Left lobe of liver (tissue), 2 donors: ENCODE measurements around the gene TCP11. TPM values are rescaled to one million over a fixed set of nuclear protein-coding genes. Genes with fewer than 3 reads are reported as not detected.
A peak's percentile ranks its signal among the peaks of the same experiment; 100 is the strongest.

Experiments used
- ATAC-seq: fragments of 200-7000 bp; cut with Tn5 transposase; one replicate; pipeline ENCODE4 v1.9.1; 2020; ENCODE audit warnings: mild to moderate bottlenecking, moderate library complexity
- DNase-seq: peaks from one replicate; pipeline ENCODE4 v3.0.0-alpha.2; 2020; ENCODE audit warnings: low spot score
- total RNA-seq: library from RNA; stranded (reverse); gene quantifications from one replicate; pipeline ENCODE4 v1.2.1, GENCODE V29; 2021
- donor health status: DM: no; HTN: no; CAD: no; lungs with moderate emphysema.
- donor health status: DM: no; HTN: yes; CAD: no.

TCP11 gene
- total RNA-seq, 1 donor from 2014 or later, result not detected

- ATAC-seq (no peak), DNase-seq (peak; percentile 32)
These were observed 57.6 kb downstream of the TCP11 start for GRCh38 chr6:35083507-35083906.

GRCh38 chr6:35082733-35083403 lies 58.3 kb downstream of the TCP11 start:
- DNase-seq (peak; percentile 35), ATAC-seq (no peak)

DNA sequence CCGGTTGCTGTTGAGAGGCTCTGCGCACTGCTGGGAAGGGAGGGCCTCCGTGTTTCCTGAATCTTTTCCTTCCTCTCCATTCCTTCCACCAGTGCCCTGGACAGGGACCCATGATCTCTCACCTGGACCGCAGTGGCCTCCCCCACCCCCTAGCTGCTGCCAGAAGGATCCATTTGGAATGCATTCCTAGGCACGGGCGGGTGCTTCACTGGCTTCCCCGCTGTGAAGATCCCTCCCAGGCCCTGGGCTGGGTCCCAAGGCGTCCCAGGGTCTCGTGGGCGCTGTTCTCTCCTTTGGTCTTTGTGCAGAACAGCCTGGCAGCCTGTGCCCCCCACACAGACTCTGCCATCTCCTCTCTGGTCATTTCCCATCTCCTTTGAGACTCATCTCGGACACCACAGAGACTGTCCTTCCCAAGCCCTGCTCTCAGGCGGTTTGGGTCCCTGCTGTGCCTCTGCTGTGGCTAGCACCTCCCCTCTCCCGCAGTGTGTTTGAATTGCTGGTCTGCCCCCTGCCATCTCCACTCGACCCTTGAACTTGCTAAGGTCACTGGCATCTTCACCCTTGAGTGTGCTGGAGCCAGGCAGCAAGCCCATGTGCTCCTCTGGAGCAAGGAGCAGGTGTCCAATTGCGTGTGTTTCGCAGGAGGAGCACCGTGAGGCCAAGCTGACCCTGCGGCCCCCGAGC lies 59.0 kb downstream of the TCP11 start:
- DNase-seq (peak; percentile 44), ATAC-seq (no peak)

DNA sequence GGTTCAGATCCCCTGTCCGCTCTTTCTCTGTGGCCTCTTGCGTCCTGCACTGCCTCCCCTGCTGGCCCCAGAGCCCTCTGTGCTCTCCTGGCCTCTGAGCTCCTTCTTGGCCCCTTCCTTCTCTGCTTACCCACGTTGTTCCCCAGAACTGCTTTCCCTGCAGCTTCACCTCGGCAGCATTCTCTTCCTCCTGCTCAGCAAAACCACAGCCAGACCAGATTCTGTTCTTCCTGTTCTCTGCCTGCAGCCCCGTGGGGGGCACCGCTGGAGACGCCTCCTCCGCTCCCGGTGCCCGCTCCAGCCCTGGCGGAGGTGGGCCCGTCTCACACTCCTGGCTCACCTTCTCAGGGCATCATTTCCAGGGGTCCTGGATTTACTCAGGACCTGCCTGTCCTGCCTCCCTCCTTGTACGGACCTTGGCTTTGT lies 59.7 kb downstream of the TCP11 start:
- ATAC-seq, result peak; percentile 20
- no peak for DNase-seq

GRCh38 chr6:35080821-35081425 lies 60.2 kb downstream of the TCP11 start:
- peak; percentile 45 for DNase-seq
- no peak for ATAC-seq

- no peak for ATAC-seq
- DNase-seq, result peak; percentile 21
These were observed 61.0 kb downstream of the TCP11 start for GRCh38 chr6:35080016-35080680.

DNA sequence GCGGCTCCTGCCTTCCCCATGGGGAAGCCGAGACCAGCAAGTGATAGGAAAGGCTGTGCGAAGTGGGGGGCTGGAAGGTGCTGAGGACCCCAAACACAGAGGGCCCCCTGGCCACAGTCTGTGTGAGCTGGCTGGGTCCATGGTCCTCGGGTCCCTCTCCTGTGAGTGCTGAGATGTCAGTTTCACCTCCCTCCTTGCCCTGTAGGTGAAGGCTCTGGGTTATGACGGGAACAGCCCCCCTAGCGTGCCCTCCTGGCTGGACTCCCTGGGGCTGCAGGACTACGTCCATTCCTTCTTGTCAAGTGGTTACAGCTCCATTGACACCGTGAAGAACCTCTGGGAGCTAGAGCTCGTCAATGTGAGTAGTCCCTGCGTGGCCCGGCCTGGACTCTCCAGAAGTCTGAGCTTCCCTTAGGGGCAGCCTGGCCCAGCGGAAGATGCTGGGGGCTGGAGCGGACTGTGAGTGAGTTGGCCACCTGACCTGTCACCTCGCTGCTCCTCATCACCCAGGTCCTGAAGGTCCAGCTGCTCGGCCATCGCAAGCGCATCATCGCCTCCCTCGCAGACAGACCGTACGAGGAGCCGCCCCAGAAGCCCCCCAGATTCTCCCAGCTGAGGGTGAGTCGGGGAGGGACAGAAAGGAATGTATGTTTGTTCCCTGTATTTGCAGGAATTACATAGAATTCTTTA lies 61.7 kb downstream of the TCP11 start:
- no peak for DNase-seq
- ATAC-seq, result no peak

GRCh38 chr6:35078896-35079295 lies 62.2 kb downstream of the TCP11 start:
- DNase-seq, result no peak

DNA sequence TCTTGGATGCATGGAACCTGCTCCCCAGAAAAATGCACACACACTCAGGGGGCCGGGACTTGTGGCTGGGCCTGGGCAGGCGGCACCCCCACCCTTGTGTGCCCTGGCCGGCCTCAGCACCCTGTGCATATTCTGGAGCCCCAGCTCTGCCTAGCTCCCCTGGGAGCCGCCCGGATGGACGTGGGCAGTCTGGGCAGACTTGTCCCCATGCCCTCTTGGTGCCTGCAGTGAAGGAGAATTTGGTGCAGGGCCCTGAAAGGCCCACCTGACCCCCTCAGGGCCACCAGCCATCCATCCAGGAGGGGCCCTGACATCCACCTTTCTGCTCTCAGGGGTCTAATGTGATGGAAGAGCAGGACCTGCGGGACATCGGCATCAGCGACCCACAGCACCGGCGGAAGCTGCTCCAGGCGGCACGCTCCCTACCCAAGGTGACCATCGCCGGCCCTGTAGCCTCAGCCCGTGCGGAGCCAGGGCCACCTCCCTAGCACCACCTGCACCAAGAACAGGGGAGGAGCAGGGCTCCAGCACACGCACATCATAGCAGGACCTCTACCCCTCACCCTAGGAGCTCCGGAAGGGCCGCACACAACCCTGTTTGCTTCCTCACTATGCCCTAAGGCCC lies 62.8 kb downstream of the TCP11 start:
- DNase-seq (no peak), ATAC-seq (no peak)

More at GRCh38 chr6:35078896-35079295, 62.2 kb downstream of the TCP11 start:
- ATAC-seq, result no peak

DNA sequence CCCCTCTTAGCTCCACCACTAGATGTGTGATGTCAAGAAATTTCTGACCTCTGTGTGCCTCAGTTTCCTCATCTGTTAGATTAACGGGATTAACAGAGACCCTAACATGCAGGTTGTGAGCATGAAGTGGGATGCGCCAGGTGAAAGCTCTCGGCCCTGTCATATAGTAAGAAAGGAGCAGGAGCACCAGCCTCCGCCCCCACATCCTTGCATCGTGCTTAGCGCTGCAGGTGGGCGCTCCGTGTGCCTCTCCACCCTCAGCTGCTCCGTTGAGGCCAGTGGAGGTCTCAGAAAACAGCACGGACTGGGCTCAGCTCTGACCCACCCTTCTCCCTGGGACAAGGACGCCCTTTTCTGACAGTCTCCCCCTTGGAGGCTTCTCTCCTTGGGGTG lies 63.4 kb downstream of the TCP11 start:
- no peak for DNase-seq
- ATAC-seq, result no peak

- ATAC-seq, result no peak
- DNase-seq, result no peak
These were observed 64.0 kb downstream of the TCP11 start for GRCh38 chr6:35076997-35077712.

- DNase-seq, result no peak
- ATAC-seq, result no peak
These were observed 67.2 kb downstream of the TCP11 start for GRCh38 chr6:35073766-35074471.

DNA sequence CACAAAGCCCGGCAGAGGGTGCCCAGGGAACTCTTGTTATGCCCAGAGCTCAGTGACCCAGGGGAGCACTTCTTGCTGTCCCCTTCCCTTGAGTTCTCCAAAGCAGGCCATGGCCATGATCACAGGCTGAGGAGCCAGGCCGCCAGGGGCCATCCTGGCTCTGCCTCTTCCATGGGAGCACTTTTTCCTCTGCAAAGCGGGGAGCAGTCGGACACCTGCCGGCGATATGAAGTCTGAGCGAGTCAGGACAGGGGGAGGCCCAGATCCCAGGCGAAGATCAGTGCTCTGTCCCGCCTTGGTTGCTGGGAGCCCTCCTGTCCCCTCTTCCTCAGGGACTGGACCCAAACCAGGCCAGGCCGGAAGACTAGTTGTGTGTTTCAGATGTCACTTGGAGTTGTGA lies 67.9 kb downstream of the TCP11 start:
- ATAC-seq (no peak), DNase-seq (no peak)

DNA sequence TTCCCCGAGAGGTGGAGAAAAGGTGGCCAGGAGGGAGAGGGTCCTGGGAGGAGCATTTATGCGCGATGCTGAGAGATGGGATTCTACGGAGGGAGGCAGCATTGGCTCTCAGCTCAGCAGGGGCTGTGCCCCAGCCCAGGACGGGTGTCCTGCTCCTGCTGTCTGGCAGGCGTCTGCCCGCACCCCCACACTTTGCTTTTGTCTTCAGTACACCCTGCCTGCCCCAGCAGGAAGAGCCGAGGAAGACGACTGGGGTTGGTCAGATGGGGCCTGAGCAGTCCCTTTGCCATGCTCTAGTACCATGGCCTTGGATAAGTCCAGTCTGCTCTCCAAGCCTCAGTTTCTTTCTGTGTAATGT lies 68.5 kb downstream of the TCP11 start:
- DNase-seq (no peak), ATAC-seq (no peak)

DNA sequence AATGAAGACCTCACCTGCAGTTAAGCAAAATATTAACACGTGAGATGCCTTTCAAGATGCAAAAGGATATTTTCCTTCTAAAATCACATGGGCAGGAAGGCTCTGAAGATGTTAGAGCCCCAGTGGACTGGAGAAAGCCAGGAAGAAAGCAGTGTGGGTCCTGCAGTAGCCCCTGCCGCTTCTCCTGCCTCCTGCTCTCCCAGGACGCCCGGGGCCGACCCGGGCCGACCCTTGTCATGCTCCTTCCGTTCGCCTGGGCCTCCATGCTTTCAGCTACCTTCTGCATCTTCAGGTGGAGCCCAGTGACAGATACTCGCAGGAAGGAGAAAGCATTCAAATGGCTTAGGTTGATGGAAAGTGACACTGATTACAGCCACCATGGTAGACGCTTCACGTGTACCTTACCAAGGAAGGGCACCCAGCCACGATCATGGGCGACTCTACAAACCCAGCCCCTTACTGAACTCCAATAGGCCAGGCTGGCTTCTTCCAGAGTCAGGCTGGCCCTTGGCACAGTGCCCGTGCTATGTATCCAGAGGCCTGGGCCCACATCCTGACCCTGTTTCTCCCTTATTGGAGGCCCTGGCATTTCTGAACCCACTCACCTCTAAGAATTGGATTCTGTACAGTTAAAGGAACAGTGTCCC lies 69.0 kb downstream of the TCP11 start:
- ATAC-seq (no peak), DNase-seq (no peak)

GRCh38 chr6:35071347-35071994 lies 69.7 kb downstream of the TCP11 start:
- peak; percentile 17 for ATAC-seq
- no peak for DNase-seq

GRCh38 chr6:35070111-35070510 lies 71.0 kb downstream of the TCP11 start:
- DNase-seq, result no peak
- ATAC-seq, result no peak

GRCh38 chr6:35069262-35069661 lies 71.9 kb downstream of the TCP11 start:
- DNase-seq (no peak), ATAC-seq (no peak)
